GM12875 (cell line): Measurements from ENCODE around the gene COG8.

Experiments used
- H3K4me3 ChIP-seq: one replicate; pipeline ENCODE4 v1.5.1; 2011; ENCODE audit warnings: low read depth, low read length, control low read depth
- TF ChIP-seq, protein P1 (sequence below): IDR thresholded peaks from 2 replicates; pipeline ENCODE4 v1.5.1; 2011; ENCODE audit warnings: low read depth, mild to moderate bottlenecking, control low read depth, inconsistent platforms, low read length, moderate library complexity, borderline replicate concordance; ENCODE audit not compliant: insufficient read depth

Gene COG8

GRCh38 chr16:69339289-69340094 lies at the start of gene COG8, which contains the start of gene NIP7:
Gene COG8, minus strand, starts transcription at chr16:69339564. Its CDS starts 12 bp downstream, at chr16:69339552.
Gene NIP7, plus strand, starts transcription at chr16:69339772. Its CDS starts 58 bp downstream, at chr16:69339830.
- TF ChIP-seq, protein P1, sequence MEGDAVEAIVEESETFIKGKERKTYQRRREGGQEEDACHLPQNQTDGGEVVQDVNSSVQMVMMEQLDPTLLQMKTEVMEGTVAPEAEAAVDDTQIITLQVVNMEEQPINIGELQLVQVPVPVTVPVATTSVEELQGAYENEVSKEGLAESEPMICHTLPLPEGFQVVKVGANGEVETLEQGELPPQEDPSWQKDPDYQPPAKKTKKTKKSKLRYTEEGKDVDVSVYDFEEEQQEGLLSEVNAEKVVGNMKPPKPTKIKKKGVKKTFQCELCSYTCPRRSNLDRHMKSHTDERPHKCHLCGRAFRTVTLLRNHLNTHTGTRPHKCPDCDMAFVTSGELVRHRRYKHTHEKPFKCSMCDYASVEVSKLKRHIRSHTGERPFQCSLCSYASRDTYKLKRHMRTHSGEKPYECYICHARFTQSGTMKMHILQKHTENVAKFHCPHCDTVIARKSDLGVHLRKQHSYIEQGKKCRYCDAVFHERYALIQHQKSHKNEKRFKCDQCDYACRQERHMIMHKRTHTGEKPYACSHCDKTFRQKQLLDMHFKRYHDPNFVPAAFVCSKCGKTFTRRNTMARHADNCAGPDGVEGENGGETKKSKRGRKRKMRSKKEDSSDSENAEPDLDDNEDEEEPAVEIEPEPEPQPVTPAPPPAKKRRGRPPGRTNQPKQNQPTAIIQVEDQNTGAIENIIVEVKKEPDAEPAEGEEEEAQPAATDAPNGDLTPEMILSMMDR: peak; percentile 81
- H3K4me3 ChIP-seq: peak within 1 kb of the TSS; percentile 87

GRCh38 chr16:69386596-69386995 lies 47.2 kb upstream of the COG8 start:
- TF ChIP-seq, protein P1: no peak
- no peak overlapping the region for H3K4me3 ChIP-seq

DNA sequence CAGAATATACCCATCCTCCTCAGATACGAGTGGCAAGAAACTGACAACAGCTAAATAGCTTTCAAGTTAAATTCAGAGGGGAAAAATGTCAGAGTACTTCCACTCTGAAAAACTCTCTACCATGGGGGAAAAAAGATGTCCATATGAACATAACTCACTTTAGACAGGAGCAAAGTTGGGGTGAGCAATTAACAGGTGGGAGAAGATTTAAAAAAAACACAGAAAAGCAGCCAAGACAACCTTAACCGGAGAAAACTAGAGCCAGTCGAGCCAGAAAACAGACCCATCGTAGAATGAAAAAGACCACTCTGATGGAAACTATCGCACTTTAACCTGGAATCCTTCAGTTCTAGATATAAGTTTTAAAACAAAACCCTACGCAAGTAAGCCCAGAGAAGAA lies 45.6 kb upstream of the COG8 start:
- TF ChIP-seq, protein P1: no peak
- H3K4me3 ChIP-seq: peak overlapping the region; percentile 58

DNA sequence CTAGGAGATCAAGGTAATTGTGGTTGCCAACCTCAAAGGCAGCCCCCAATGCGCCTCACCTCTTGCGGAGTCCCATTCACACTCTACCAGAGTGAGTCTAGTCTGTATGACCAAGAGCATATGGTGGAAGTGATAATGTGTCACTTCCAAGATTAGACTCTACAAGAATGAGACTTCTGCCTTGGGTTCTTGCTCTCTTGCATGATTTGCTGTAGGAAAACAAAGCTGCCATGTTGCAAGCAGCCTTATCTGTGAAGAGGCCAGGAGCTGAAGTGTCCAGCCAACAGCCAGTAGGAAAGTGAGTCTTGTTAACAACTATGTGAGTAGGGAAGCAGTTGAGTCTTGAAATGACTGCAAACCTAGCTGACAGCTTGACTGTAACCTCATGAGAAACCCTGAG lies 43.1 kb upstream of the COG8 start:
- TF ChIP-seq, protein P1: no peak
- no peak overlapping the region for H3K4me3 ChIP-seq

GRCh38 chr16:69381231-69381630 lies 41.9 kb upstream of the COG8 start:
- no peak overlapping the region for H3K4me3 ChIP-seq
- TF ChIP-seq, protein P1: no peak

DNA sequence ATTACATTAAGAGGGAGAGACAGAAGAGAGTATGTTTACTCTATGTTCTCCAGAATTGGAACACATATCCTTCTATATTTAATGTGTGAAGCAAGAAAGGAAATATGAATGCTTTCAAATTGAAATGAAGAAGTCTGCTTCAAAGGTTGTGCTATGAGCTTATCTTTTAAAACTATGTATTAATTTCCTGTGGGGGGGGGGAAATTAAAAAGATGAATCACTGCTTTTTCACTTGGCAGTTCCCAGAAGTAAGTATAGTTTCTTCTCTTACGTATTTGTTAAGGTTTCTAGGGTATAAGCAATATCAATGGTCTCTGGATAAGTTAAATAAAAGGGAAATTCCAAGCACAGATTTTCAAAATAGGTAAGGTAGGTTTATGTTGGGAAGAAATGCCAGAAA lies 39.4 kb upstream of the COG8 start:
- TF ChIP-seq, protein P1: no peak
- H3K4me3 ChIP-seq: no peak overlapping the region

DNA sequence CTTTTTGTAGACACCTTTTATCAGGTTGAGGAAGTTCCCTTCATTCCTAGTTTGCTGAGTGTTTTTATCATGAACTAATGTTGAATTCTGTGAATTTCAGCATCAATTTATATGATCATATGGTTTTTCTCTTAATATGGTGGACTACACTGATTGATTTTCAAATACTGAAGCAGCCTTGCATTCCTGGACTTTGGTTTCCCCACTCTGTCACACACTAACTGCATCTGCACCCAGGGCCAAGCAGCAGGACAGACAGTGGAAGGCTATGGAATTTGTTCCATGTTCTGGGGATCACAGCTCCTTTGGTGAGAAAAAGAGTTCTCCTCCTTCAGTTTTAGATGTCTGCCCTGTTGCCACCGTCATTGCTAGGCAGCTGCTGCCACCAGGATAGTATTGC lies 38.7 kb upstream of the COG8 start:
- TF ChIP-seq, protein P1: no peak
- H3K4me3 ChIP-seq: no peak overlapping the region
